SH-SY5Y (cell line): Measurements from ENCODE around the gene MREG.

Experiments
- GATA2 ChIP-seq: IDR thresholded peaks from 2 replicates; pipeline ENCODE4 v1.6.1; 2011; ENCODE audit warnings: mild to moderate bottlenecking, low read depth, low read length
- GATA3 ChIP-seq: IDR thresholded peaks from 2 replicates; pipeline ENCODE4 v1.6.1; 2011; ENCODE audit warnings: low read depth, mild to moderate bottlenecking, low read length, moderate library complexity

DNA sequence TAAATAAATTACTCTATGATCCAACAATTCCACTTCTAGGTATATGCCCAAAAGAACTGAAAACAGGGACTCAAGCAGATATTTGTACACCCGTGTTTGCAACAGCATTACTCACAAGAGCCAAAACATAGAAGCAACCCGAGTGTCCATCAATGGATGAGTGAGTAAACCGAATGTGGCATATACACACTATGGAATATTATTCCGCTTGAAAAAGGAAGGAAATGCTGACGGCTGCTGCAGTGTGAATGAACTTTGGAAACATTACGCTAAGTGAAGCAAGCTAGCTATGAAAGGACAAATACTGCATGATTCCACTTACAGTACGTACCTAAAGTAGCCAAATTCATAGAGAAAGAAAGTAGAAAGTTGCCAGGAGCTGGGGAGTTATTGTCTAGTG, 32.2 kb downstream of the MREG start:
- TF ChIP-seq GATA2 (no peak), GATA3 (no peak)
